Stimulated activated CD8-positive, alpha-beta memory T cell treated with anti-CD3 and anti-CD28 coated beads, Interleukin-12 subunit alpha, Interleukin-12 subunit beta, amount 100 ng/mL, for 4 hours (primary cell): ENCODE data around the gene CTNS.

Experiments
- DNase-seq: peaks from one replicate; pipeline ENCODE4 v3.0.0-alpha.2; 2020; ENCODE audit warnings: low read depth

Gene CTNS

GRCh38 chr17:3636154-3636907, at the start of gene CTNS, which contains the start of gene SHPK:
CTNS (plus strand) TSS chr17:3636760; CDS start chr17:3640207, 3,447 bp downstream.
SHPK (minus strand) TSS chr17:3636250; CDS start chr17:3636219, 31 bp downstream.
- peak; percentile 90 for DNase-seq

GRCh38 chr17:3589784-3590183, 46.8 kb upstream of the CTNS start:
- no peak for DNase-seq

GRCh38 chr17:3590231-3590630, 46.3 kb upstream of the CTNS start:
- DNase-seq: no peak

- no peak for DNase-seq
Measured at GRCh38 chr17:3590768-3591167, 45.8 kb upstream of the CTNS start.

- no peak for DNase-seq
Measured at GRCh38 chr17:3592216-3592860, 44.2 kb upstream of the CTNS start.

GRCh38 chr17:3593384-3593783, 43.2 kb upstream of the CTNS start:
- DNase-seq: no peak

- no peak for DNase-seq
Measured at GRCh38 chr17:3594051-3594800, 42.3 kb upstream of the CTNS start.

GRCh38 chr17:3594976-3595375, 41.6 kb upstream of the CTNS start:
- no peak for DNase-seq

GRCh38 chr17:3596804-3597464, 39.6 kb upstream of the CTNS start:
- no peak for DNase-seq

- no peak for DNase-seq
Measured at GRCh38 chr17:3598078-3598477, 38.5 kb upstream of the CTNS start.

- DNase-seq: no peak
Measured at GRCh38 chr17:3600529-3601205, 35.9 kb upstream of the CTNS start.

- DNase-seq: no peak
Measured at GRCh38 chr17:3602499-3602898, 34.1 kb upstream of the CTNS start.

GRCh38 chr17:3603119-3603869, 33.3 kb upstream of the CTNS start:
- DNase-seq: no peak

GRCh38 chr17:3603870-3604259, 32.7 kb upstream of the CTNS start:
- no peak for DNase-seq

- no peak for DNase-seq
Measured at GRCh38 chr17:3609689-3610088, 26.9 kb upstream of the CTNS start.

- no peak for DNase-seq
Measured at GRCh38 chr17:3610523-3610922, 26.0 kb upstream of the CTNS start.

GRCh38 chr17:3613124-3613523, 23.4 kb upstream of the CTNS start:
- no peak for DNase-seq

GRCh38 chr17:3615160-3615870, 21.2 kb upstream of the CTNS start:
- DNase-seq: no peak

- no peak for DNase-seq
Measured at GRCh38 chr17:3621146-3621720, 15.3 kb upstream of the CTNS start.

GRCh38 chr17:3622977-3623594, 13.5 kb upstream of the CTNS start:
- DNase-seq: no peak
